LNCAP (cell line): ENCODE data around the gene RASGEF1B.

Source experiments
- TF ChIP-seq, protein P1 (sequence below): fragments of 450-650 bp; IDR thresholded peaks from 2 replicates; pipeline ENCODE4 v1.5.1; 2017; ENCODE audit warnings: mild to moderate bottlenecking

RASGEF1B gene

GRCh38 chr4:81424336-81424735 is 47.4 kb downstream of the RASGEF1B start:
- TF ChIP-seq, protein P1, sequence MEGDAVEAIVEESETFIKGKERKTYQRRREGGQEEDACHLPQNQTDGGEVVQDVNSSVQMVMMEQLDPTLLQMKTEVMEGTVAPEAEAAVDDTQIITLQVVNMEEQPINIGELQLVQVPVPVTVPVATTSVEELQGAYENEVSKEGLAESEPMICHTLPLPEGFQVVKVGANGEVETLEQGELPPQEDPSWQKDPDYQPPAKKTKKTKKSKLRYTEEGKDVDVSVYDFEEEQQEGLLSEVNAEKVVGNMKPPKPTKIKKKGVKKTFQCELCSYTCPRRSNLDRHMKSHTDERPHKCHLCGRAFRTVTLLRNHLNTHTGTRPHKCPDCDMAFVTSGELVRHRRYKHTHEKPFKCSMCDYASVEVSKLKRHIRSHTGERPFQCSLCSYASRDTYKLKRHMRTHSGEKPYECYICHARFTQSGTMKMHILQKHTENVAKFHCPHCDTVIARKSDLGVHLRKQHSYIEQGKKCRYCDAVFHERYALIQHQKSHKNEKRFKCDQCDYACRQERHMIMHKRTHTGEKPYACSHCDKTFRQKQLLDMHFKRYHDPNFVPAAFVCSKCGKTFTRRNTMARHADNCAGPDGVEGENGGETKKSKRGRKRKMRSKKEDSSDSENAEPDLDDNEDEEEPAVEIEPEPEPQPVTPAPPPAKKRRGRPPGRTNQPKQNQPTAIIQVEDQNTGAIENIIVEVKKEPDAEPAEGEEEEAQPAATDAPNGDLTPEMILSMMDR = no peak

- TF ChIP-seq, protein P1 = no peak
Observed at GRCh38 chr4:81422595-81422994, 49.1 kb downstream of the RASGEF1B start.

GRCh38 chr4:81421346-81422218 is 50.1 kb downstream of the RASGEF1B start:
- TF ChIP-seq, protein P1 = no peak

DNA sequence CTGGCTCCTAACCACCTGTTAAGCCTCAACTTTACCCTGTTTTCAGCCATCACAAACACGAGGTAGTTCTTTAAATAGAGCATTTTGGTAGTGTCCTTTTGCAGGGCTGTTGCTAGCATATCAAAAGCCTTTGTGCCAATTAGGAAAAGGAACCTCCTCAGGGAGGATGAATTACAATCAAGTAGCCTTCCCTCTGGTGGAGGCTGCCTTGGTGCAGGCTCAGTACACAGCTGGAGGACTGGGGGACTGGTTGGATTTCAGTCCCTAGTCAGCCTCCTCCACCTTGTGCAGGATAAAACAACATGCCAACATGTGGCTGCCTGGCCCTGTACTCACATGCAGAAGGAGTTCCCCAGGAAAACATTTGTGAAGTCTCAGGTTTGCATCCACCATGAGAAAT is 53.1 kb downstream of the RASGEF1B start:
- TF ChIP-seq, protein P1 = no peak

GRCh38 chr4:81412946-81413495 is 58.7 kb downstream of the RASGEF1B start:
- TF ChIP-seq, protein P1 = no peak

DNA sequence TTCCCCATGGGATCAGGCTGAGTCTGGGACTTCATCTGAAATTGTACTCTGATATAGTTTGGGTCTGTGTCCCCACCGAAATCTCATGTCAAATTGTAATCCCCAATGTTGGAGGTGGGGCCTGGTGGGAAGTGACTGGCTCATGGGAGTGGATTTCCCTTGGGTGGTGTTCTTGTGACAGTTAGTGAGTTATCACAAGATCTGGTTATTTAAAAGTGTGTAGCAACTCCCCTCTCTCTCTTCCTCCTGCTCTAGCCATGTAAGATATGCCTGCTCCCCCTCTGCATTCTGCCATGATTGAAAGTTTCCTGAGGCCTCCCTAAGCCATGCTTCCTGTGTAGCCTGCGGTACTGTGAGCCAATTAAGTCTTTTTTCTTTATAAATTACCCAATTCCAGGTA is 61.0 kb downstream of the RASGEF1B start:
- TF ChIP-seq, protein P1 = no peak

GRCh38 chr4:81409836-81410235 is 61.9 kb downstream of the RASGEF1B start:
- TF ChIP-seq, protein P1 = no peak
